Measurements from ENCODE around the gene DOC2B.
"Not testable (repeated sequence)": the region's sequence is repeated elsewhere in the genome, so short reads cannot be mapped to it uniquely, and the experiment has no call there.

DOC2B gene

GRCh38 chr17:204427-205147 lies 23.1 kb upstream of the DOC2B start:
- ChIA-PET CTCF (interaction anchor here (0.6 kb wide), 1 partner anchor 1084 kb away, joined by 3 read pairs; no protein-coding TSS in a partner anchor), POLR2A (ENCODE audit: low non-redundant PET) (no interaction called here)
- TF ChIP-seq CTCF (conservative IDR thresholded peaks at IDR 0.05; ENCODE audit: low read depth) = no peak
- no peak for DNase-seq (ENCODE audit: low spot score)
- no peak overlapping the region for H3K27ac ChIP-seq

- POLR2A ChIA-PET (ENCODE audit: low non-redundant PET) = no interaction called here
- TF ChIP-seq CTCF (conservative IDR thresholded peaks at IDR 0.05; ENCODE audit: low read depth) = no peak
- CTCF ChIA-PET = no interaction called here
- no peak overlapping the region for H3K27ac ChIP-seq
- no peak for DNase-seq (ENCODE audit: low spot score)
Measured at GRCh38 chr17:202501-202951, 21.1 kb upstream of the DOC2B start.

- DNase-seq (ENCODE audit: low spot score); H3K27ac ChIP-seq; POLR2A ChIA-PET (ENCODE audit: low non-redundant PET): not testable (repeated sequence)
- CTCF ChIA-PET = interaction anchor here (0.6 kb wide), 1 partner anchor 9 kb away, joined by 3 read pairs; no protein-coding TSS in a partner anchor
Measured at GRCh38 chr17:201736-202135, 20.3 kb upstream of the DOC2B start.

- DNase-seq (ENCODE audit: low spot score); H3K27ac ChIP-seq; POLR2A ChIA-PET (ENCODE audit: low non-redundant PET): not testable (repeated sequence)
- CTCF ChIA-PET = interaction anchor here (0.6 kb wide), 1 partner anchor 40 kb away, joined by 3 read pairs; no protein-coding TSS in a partner anchor
Measured at GRCh38 chr17:201257-201656, 19.8 kb upstream of the DOC2B start.

DNA sequence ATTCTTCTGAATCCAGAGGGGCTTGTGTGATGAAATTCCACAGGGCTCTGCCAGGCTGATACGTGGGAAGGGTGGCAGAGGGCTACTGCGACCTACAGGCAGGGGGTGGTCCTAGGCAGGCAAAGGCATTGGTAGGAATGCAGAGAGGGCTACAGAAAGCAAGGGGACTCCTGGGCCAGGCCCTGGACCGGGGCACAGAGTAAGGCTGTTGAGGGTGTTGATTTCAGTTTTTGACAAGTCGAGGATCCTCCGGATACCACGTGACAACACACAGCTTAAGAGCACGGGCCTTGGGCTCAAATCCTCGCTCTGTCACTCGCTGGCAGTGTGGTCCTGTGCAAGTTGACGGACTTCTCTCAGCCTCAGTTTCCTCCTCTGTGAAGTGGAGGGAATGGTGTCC lies 19.1 kb upstream of the DOC2B start:
- no peak overlapping the region for H3K27ac ChIP-seq
- no peak for TF ChIP-seq CTCF (conservative IDR thresholded peaks at IDR 0.05; ENCODE audit: low read depth)
- CTCF ChIA-PET = no interaction called here
- POLR2A ChIA-PET (ENCODE audit: low non-redundant PET) = no interaction called here
- DNase-seq (ENCODE audit: low spot score) = no peak

DNA sequence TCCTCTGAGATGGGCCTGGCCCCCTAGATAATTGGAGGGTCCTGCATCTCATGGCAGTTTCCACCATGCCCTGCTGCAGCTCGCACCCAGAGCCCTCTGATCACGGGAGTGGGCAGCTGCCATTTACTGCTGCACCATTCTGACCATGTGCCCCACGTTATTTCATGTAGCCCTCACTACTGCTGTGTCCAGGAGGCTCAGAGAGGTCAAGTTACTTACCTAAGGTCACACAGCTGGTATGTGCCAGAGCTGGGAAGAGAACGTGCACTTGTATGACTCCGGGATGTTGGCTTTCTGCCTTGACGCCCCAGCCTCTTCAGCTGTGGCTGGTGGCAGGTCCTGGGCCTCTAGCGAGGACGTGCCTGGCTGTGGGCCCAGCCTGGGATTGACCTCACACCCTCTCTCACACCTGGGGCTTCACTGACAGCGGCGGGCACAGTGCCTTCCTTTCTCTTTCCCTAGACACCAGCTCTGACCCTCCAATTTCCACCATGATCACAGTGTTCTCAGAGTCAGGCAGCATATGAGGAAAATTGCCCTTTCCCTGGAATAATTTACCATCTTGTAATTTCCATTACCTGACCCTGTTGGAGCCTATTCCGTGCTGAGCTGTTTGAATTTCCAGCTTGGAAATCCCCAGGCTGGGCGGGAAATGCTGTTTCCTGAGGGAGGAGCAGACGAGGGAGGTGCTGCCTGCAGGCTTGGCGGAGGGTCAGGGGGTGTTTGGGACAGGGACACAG lies 18.5 kb upstream of the DOC2B start:
- POLR2A ChIA-PET (ENCODE audit: low non-redundant PET) = no interaction called here
- TF ChIP-seq CTCF (conservative IDR thresholded peaks at IDR 0.05; ENCODE audit: low read depth) = no peak
- DNase-seq (ENCODE audit: low spot score) = no peak
- CTCF ChIA-PET = interaction anchor here (1.0 kb wide), 1 partner anchor 28 kb away, joined by 3 read pairs; no protein-coding TSS in a partner anchor
- H3K27ac ChIP-seq = peak overlapping the region; percentile 26

DNA sequence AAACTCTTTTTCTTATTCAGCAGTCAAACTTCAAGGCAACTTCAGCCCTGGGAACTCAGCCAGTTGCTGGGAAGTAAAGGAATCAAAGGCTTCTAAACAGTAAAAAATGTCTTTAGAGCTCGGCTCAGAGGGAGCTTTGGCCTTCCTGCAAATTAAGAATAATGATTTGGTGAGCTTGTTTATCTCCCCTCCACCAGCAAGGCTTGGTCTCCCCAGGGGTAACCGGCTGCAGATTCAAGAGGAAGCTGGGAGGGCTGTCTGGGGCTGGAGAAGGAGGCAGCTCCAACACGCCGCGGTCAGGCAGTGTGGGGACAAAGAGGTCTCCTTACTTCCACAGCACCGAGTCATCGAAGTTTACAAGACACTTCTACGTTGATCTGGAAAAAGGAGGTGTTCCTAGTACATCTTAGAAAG lies 17.7 kb upstream of the DOC2B start:
- TF ChIP-seq CTCF (conservative IDR thresholded peaks at IDR 0.05; ENCODE audit: low read depth) = no peak
- H3K27ac ChIP-seq = no peak overlapping the region
- CTCF ChIA-PET = interaction anchor here (1.0 kb wide), 1 partner anchor 29 kb away, joined by 3 read pairs; no protein-coding TSS in a partner anchor
- DNase-seq (ENCODE audit: low spot score) = no peak
- POLR2A ChIA-PET (ENCODE audit: low non-redundant PET) = no interaction called here

- H3K27ac ChIP-seq; DNase-seq (ENCODE audit: low spot score); CTCF ChIA-PET; POLR2A ChIA-PET (ENCODE audit: low non-redundant PET): not testable (repeated sequence)
Measured at GRCh38 chr17:198225-198624, 16.8 kb upstream of the DOC2B start.
